Smooth muscle cell of the brain vasculature (primary cell): ENCODE results near the gene PPP1R1A.

ENCODE experiments used
- DNase-seq: peaks from one replicate; pipeline ENCODE4 v3.0.0-alpha.2; 2012; ENCODE audit warnings: low read depth, low spot score

The PPP1R1A gene

GRCh38 chr12:54535474-54535873 is 53.0 kb downstream of the PPP1R1A start:
- DNase-seq, result no peak

GRCh38 chr12:54529581-54529980 is 58.9 kb downstream of the PPP1R1A start:
- DNase-seq, result no peak
